ENCODE measurements around the gene SLC5A7.

The SLC5A7 gene

GRCh38 chr2:107986278-107987217 lies at the start of gene SLC5A7:
SLC5A7 (plus strand) TSS chr2:107986524; CDS start chr2:107988156, 1,632 bp downstream.
- no peak for DNase-seq

DNA sequence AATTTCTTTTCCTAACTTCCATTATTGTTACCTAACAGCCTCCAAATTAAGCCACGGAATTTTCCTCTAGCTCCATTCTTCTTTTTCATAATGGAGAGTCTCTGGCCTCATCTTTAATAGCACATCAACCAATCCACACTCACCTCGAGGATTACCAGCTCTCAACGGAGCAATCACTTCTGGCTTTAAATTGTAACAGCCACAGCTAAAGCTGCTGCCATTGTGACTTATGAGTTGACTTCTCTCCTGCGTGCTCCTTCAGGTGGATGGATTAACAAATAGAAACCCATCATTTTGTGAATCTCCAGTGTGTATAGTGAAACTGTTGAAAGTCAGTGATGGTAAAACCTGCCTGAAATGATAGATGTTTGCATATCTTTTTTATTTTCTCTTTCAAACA lies 24.9 kb upstream of the SLC5A7 start:
- no peak for DNase-seq

DNA sequence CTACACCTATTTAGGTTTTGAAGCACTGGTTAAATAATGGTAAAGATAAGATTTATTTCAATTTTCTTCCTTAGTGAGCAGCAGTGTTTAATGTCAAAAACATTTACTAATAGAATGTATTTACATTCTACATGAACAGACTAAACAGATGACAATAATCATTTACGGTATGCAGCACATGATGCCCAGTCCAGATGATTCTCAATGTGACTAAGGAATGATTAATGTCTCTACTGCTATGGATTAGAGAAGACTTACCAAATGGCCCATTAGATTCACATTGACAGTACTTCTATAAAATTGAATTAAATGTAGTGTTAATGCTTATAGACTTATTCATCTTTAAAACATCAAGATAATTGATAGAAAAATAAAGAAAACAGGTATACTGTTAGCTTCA lies 22.1 kb upstream of the SLC5A7 start:
- no peak for DNase-seq

DNA sequence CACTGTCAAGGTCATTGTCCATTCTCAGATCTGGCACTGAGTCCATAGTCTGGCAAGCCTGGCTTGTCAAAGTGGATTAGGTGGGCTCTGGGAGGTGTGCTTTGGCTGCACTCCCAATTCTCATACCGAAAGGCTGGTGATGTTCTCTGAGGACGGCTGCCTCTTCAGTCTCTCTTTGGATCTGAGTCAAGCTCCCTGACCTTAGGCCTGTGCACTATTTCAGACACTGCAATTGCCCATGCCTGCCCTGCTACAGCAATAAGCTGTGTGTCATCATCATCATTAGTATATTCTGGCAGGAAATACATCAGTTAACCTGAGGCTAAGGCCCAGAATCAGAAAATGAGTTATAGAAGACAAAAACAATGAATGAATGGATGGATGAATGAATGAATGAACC lies 1.6 kb upstream of the SLC5A7 start:
- no peak for DNase-seq

DNA sequence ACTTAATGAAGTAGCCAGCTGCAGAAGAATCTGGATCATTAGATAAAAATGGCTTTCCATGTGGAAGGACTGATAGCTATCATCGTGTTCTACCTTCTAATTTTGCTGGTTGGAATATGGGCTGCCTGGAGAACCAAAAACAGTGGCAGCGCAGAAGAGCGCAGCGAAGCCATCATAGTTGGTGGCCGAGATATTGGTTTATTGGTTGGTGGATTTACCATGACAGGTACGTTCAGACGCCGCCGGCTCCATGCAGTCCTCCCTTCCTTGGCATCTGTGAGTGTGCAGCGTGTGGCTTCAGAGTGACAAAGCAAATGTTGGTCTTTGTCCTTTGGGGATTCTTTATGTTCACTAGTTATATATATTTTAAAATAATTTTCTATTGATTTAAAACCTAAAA lies 1.8 kb downstream of the SLC5A7 start:
- no peak for DNase-seq

DNA sequence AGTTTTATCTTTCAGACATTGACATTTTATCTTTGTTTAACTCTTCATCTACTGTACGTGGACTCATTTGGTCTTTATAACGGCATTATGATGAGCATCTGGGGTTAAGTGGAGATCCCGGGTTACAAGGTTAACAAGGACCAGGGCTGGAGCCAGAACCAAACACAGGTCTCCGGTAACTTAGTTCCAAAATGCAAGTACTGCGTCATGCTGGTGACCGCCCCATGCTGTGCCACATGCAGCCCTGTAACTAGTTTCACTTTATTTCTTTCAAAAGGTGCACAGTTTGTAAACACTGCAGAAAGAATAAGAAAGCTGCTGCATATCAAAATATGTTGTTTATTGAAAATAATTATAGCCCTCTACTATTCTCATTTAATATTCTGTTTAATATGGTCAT lies 3.1 kb downstream of the SLC5A7 start:
- no peak for DNase-seq

DNA sequence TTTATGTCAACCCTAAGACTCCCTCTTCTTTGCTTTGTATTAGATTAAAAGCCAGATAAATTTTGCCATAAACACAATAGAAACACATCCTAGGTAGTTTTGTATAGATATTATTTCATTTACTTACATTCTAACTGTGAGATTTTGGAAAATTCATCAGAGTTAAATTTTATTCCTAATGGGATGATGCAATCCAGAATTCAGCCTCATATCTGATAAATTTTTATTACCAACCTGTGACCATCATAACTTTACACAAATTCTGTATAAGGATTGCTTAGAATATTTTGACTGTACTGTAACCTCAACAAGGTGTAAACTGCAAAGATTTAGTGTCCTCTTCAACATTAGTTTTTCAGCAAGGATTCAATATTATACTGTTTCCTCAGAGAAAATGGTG lies 4.4 kb downstream of the SLC5A7 start:
- DNase-seq, result no peak

DNA sequence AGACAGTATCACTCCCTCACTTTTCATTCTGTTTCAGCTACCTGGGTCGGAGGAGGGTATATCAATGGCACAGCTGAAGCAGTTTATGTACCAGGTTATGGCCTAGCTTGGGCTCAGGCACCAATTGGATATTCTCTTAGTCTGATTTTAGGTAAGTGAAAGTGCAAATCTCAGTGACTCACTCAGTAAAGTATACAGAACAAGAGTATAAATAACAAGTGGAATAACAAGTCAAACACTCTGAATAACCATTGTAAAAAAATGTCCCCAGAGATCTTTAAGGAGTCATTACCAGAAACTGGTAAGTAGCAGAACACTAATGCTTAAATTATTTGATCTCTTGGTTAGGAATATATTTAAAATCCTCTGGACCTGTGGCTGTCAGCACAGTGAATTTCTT lies 5.7 kb downstream of the SLC5A7 start:
- DNase-seq, result no peak

GRCh38 chr2:107999158-107999557 lies 12.8 kb downstream of the SLC5A7 start:
- no peak for DNase-seq

DNA sequence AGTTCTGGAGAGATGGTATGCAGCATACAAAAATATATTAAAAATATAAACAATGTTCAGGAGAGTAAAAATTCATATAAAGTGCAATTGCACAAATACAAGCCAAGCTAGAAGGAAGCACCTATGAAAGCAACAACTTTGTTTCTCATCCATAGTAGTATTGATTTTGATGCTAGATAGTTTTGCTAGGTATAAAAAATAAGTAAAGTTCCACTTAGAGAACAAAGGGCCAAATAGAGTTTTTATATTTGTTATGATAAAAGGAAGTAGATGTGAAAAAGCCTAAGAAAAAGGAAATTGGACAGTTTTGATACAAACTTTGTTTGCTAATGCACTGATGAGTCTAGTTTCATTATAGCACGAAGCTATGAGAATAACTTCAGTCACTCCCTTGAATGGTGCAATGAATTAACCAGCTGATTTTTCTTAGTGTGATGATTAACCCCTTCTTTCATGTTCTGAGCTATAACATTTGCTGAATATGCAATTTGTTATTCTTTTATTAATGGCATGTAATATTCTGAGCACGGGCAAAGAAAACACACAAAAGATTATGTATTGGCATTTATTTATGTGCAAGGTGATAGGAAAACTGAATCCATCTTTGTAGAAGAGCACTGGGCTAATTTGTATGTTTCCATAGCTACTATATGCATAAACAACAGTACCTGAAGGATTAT lies 24.7 kb downstream of the SLC5A7 start:
- no peak for DNase-seq

DNA sequence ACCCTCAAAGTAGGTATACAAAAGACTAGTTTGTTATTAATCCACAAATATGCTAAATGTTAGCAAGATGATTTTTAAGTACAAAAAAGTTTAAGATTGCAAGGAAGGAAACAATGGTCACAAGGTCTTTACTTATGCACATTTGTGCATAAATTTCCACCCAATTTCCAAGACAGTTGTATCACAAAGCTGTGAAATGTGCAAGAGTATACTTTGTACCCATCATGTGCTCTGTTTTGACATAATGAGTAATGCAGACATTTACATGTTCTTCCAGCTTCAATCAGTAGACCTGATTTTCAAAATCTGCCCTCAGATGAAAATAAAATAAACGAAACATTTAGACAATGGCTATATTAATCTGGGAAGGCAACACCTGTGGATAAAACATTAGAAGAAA lies 27.0 kb downstream of the SLC5A7 start:
- DNase-seq, result no peak

GRCh38 chr2:108022628-108023027 lies 36.3 kb downstream of the SLC5A7 start:
- no peak for DNase-seq

- no peak for DNase-seq
These were observed 37.5 kb downstream of the SLC5A7 start for GRCh38 chr2:108023776-108024175.

- DNase-seq, result no peak
These were observed 39.9 kb downstream of the SLC5A7 start for GRCh38 chr2:108026092-108026794.

- DNase-seq, result no peak
These were observed 43.2 kb downstream of the SLC5A7 start for GRCh38 chr2:108029496-108029895.

DNA sequence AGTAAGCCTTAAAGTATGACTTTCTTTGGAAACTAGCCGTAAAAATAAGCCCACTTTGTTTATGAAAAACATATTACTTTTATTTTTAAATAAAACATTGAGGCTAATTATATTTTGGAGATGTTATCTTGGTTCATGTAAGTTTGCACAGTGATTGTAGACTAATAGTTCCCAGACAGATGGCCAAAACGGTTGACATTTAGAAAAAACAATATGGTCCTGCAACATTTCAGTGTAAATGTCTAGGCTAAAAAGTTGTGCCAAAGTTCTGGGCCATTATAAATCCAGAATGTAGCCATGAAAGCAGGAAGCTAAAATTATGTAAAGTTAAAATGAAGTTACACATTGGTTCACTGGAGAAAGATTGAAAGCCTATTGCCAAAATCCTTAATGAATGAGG lies 43.6 kb downstream of the SLC5A7 start:
- DNase-seq, result peak; percentile 41

- DNase-seq, result no peak
These were observed 45.2 kb downstream of the SLC5A7 start for GRCh38 chr2:108031471-108031941.

DNA sequence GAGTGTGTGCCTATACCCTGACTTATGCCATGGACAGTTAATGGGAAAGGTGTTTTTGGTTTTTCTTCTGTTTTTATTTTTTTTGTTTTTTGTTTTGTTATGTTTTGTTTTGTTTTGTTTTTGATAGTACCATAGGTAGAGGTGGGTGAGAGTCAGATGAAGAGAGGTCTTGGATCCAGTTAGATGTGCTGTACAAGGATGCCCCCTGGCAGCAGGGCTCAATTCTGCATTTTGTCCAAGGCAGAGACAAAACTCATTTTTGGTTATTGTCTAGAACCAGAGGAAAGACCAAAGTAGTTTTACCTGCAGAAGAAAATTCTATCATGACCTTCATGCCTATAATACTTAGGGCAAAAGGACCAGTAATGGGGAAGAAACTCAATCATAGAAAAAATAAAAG lies 48.5 kb downstream of the SLC5A7 start:
- no peak for DNase-seq

GRCh38 chr2:108048752-108049151 lies 62.4 kb downstream of the SLC5A7 start:
- DNase-seq, result no peak

GRCh38 chr2:108058576-108059137 lies 72.3 kb downstream of the SLC5A7 start:
- no peak for DNase-seq

- no peak for DNase-seq
These were observed 75.2 kb downstream of the SLC5A7 start for GRCh38 chr2:108061439-108062042.

Data from DMS 273 treated with DMSO at 0.1 percent for 48 hours (cell line).